ENCODE measurements around the gene MYO1F.

MYO1F gene

DNA sequence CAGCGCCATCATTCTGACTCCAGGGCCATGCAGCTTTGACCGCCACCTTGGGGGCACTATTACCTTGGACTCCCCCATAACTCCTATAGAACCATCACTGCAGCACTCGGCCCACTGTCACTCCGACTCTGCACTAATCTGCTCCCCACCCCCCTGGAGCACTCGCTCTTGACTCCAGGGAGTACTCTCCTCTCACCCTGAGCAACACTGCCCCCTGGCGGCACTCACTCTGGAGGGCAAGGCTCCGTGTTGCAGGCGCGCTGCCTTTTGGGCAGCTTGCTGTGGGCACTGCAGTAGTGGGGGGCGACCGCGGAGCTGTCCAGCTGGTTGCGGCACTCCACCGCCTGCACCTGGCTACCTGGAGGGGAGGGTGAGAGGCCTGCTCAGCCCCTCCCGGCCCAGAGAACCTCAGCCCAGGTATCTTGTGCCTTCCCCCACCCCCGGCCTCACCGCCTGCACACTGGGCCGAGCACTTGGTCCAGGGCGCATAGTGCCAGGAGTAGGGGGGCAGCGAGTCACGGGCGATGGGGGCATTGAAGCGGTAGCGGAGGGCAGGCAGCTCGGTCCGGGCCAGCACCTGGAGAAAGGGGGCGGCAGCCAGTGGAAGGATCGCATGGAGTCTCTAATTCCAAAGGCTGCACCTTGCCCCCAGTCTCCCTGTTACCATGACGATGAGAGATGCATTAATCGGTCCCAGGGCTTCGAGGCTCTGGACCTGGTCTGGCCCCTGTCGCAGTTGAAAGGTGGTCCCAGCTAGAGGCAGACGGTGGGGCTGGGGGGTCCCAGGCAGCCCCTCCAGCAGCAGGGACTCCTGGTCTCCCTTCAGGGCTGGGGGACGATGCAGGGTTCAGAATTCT lies 8.9 kb upstream of the MYO1F start:
- H3K27ac ChIP-seq = no peak overlapping the region
- no peak overlapping the region for H3K4me3 ChIP-seq
- no peak for DNase-seq (ENCODE audit: low spot score)
- TF ChIP-seq CTCF (IDR thresholded peaks at IDR 0.05) = no peak

DNA sequence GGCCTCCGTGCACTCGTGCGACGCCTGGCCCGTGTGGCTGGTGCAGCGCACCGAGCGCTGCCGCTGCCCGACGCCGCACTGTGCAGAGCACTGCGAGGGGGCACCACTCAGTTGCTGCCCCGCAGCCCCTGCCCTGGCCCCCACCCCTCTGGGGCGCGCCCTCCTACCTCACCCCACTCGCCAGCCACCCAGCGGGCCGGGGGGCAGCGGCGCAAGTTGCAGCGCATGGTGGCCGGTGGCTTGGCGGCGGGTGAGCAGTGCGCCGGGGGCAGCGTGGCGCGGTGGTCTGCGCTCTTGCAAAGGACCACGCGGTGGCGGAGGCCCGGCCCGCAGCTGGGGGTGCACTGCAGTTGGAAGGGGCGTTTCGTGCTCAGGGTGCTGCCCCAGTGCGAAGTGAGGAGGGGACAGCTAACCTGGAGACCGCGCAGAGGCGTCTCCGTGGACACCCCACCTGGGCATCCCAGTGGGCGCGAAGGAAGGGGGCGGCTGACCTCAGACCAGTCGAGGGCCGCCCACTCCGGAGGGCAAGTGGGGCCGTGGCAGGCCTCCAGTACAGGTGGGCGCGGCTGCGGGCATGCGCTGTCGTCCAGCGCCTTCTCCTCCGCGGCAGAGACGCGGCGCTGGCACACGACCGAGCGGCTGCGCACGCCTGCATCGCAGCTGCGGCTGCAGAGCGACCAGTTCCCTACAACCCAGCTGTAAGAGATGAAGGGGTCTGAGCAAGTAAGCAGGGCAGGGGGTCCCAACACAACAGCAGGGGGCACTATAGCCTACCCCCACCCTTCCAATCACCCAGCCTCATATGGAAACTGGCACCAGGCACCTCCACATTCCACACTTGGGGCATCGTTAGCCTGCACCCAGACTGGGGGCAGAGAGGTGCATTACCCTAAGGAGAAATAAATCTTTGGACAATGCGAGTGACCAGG lies 8.0 kb upstream of the MYO1F start:
- H3K27ac ChIP-seq = no peak overlapping the region
- DNase-seq (ENCODE audit: low spot score) = no peak
- TF ChIP-seq CTCF (IDR thresholded peaks at IDR 0.05) = no peak
- no peak overlapping the region for H3K4me3 ChIP-seq

DNA sequence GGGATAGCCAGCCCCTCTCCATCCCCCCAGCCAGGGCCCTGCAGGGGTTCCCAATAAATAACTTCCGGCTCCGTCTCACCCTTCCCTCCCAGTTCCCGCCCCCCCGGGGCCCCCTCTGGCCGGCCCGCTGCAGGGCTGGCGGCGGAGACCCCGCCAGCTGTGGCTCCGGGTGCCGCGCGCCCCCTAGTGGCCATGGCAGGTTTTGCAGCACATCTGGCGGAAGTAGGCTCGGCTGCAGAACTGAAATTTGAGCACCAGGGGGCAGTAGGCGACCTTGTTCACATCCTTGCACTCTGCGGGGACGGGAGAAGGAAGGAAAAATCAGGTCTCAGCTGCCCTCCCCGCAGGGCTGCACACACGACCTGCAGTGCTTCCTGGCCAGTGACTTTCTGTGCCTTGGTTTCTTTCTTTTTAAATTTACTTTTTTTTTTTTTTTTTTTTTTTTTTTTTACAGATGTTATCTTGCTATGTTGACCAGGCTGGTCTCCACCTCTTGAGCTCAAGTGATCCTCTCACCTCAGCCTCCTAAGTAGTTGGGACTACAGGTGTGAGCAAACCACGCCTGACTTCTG lies 3.6 kb upstream of the MYO1F start:
- Histone ChIP-seq H3K27ac (no peak overlapping the region), H3K4me3 (no peak overlapping the region)
- TF ChIP-seq CTCF (IDR thresholded peaks at IDR 0.05) = peak; percentile 100
- DNase-seq (ENCODE audit: low spot score) = peak; percentile 88

GRCh38 chr19:8578642-8579265 lies 1.5 kb upstream of the MYO1F start:
- no peak overlapping the region for H3K27ac ChIP-seq
- peak; percentile 80 for DNase-seq (ENCODE audit: low spot score)
- peak; percentile 95 for TF ChIP-seq CTCF (IDR thresholded peaks at IDR 0.05)
- H3K4me3 ChIP-seq = no peak overlapping the region

DNA sequence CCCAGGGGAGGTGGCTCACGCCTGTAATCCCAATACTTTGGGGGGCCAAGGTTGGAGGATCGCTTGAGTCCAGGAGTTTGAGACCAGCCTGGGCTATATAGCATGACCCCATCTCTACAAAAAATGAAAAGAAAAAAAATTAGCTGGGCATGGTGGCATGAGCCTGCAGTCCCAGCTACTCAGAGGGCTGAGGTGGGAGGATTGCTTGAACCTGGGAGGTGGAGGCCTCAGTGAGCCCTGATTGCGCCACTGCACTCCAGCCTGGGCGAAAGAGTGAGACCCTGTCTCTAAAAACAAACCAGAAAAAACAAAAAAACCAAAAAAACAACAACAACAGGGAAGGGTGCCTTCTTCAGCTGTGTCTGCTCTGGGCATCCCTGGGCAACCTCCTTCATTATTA lies 499 bp upstream of the MYO1F start:
- no peak for TF ChIP-seq CTCF (IDR thresholded peaks at IDR 0.05)
- H3K4me3 ChIP-seq = no peak overlapping the region
- no peak overlapping the region for H3K27ac ChIP-seq

DNA sequence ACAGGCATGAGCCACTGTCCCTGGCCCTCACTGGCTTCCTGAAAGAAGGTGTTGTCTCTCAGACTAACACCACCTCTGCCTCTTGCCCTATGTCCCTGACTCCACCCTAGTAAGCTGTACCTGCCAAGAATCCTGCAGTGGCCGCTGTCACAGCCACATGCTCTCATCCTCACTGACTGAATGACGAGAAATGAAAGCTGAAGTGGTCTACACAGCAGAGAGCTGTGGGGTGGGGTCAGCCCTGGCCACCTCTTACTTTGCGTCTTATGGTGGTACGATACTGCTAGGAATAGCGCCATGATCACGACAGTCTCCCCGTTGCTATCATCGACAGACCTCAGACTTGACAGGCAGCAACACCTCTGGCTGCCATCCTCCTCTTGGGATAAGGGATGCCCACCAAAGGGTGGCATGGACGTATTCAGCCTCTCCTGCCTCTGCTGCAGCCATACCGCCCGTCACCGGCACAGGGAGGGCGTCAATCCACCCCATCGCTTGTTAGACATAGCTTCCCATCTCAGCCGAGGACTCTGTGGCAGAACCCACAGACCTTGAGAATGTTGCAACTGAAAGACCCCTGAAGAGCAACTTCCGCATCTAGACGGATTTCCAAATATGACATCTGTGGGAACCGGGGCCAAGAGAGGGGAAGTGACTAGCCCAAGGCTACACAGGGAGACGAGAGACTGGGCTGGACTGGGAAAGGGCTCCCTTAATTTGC lies 809 bp downstream of the MYO1F start:
- DNase-seq (ENCODE audit: low spot score) = no peak
- Histone ChIP-seq H3K4me3 (peak overlapping the region; percentile 62), H3K27ac (peak overlapping the region in 1 of 2 donors; percentile 76)
- no peak for TF ChIP-seq CTCF (IDR thresholded peaks at IDR 0.05)

More for the DNA sequence above, 499 bp upstream of the MYO1F start:
- DNase-seq (ENCODE audit: low spot score) = no peak

All from coronary artery (tissue), 2 donors.